ENCODE measurements around the gene UBE2O.

The UBE2O gene

DNA sequence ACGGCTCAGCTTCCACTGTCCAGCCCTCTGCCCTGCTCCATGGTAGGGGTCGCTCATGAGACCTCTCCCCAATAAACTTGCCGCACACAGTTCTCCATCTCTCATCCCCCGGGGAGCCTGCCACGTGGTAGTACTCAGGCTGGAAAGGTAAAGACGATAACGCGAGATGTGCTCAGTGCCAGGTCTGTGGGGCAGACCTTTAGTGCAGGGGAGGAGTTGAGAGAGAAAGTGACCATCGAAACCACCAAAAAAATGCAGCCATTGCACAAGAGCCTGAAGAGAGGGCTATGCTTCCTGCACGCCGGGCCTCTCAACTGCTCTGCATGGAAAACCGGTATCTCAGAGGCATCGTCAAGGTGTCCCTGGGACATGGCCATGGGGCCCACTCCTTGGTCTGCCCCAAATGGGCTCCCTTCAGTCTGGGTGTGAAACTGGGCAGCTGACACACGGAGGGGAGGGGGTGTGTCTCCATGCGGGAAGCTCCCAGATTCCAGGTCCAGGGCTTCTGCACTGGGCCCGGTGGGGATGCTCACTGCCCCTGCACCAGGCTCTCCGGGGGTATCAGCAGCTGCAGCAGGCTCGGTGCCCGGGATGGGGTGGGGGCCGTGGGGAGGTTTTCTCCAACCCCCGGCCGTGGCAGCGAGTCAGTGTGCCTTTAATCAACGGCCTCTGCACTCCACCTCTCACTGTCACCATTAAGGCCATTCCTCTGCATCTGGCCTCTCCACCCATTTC, 9.8 kb upstream of the UBE2O start:
- DNase-seq = no peak

DNA sequence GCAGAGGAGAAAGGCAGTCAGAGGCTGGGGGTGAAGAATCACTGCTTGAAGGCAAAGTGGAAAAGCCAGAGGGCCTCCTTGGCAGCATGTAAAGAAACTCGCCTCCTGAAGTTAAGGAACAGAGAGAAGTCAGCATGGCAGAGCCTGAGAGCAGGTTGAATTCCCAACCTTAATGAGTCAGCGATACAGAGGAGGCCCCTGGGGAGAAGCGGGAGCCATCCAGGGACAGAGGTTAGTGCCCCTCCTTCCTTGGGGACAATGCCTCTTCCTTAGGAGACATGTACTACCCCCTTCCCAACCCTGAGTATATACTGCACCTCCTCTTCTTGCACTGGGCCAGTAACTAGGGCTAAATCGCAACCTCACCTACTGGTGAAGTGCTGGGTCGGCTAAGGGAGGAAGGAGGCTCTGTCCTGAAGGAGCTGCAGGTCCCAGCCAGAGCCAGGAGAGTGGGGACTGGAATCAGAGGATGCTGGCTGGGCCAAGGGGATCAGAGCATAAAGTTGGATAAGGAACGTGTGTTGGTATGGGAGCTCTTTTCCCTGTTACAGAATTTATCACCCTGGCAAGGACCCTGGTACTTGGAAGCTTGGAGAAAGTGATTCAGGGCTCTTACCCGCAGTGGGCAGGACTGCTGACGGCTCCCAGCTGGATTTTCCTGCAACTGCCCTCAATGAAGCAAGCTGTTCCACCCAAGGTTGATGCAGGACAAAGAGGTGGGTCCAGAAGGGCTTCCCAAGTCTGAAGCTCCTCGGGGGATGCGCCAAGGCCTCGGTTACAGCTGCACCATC, 9.0 kb upstream of the UBE2O start:
- DNase-seq = no peak

DNA sequence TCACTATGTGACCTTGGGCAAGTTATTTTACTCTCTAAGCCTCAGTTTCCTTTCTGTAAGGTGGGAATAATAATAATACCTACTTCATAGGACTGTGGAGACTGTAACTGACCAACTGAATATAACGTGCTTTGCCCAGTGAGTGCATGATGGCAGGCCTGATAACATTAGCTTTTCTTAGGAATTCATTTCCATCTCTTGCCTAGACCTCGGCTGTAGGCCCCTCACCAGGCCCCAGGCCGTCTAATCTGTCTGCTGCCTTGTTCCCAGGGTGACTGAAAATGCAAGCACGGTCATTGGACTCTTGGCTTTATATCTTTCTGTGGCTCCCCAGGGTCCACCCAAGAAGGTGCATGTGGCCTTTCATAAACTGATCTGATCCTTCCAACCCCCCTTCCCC, 6.7 kb upstream of the UBE2O start:
- no peak for DNase-seq

DNA sequence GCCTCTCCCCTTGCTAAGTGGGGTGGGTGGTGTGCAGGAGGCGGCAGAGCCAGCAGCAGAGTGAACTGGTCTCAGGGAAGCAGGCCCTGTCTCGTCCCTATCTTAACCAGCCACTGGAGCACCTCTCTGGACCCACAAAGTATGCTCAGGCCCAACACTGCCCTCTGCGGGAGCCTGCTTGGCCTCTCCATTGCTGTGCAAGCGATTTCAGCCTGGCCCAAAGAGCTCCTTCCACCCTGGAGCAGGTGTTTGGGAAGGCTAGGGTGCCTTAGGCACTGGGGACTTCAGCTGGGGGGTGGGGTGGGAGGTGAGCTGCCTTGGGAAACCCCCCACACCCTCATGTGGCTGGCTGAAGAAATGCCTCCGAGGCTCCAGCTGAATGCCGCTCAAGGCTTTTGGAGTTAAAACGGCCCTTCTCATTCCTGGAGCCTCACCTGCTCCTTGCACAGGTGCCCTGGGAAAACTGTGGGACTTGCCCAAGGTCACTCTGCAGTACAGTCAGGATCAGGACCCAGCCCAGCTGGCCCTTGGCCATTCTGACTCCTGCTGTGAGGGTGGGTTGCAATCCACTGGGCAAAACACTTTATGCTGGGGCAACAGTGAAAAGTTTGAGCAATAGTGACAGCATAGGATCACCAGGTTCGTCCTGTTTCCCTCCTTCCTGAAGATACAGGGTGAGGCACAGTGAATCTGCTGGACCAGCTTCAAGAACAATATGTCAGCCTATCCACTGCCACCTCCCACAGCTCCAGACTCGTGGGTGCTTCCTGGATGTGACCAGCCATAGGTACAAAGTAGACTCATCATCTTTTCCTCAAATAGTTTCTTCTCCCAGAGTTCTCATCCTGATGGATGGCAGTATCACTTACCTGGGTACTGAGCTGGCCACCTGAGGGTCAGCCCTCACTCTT, 5.9 kb upstream of the UBE2O start:
- DNase-seq = no peak

DNA sequence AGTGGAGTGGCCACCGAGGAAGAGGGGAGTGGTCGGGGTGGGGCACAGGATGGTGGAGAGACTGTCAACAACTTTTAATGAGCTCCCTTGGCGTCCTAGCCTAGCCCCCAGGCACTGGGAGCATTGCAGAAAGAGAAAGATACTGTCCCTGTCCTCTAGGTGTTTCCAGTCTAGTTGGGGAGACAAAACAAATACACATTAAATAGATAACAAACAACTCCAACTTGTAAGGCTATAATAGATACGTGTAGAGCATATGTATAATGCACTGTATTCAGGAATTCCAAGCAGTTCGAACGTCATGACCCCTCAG, 435 bp upstream of the UBE2O start:
- no peak for DNase-seq

DNA sequence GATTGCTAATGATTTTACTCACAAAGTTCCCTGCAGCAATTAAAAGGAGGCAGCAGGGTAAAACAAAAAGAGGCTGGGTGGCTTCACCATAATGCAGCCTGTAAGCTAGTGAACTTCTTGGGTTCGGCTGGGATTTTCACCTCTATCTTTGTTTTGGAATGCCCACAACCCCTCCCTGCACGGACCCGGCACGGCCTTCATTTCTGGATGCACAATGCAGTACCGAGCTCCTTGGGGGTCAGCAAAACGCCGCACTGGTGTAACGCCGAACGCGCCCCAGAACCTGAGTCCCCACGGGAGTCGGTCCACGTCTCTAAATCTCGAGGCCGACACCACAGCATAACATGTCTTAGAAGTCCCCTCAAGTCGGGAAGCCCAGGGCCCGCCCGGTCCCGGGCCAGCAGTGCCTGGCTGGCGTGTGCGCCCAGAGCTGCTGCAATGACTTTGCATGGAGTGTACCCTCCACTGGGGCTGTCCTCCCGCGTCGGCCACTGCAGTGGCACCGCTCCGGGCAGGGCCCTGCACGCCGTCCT, 759 bp downstream of the UBE2O start:
- DNase-seq = no peak

DNA sequence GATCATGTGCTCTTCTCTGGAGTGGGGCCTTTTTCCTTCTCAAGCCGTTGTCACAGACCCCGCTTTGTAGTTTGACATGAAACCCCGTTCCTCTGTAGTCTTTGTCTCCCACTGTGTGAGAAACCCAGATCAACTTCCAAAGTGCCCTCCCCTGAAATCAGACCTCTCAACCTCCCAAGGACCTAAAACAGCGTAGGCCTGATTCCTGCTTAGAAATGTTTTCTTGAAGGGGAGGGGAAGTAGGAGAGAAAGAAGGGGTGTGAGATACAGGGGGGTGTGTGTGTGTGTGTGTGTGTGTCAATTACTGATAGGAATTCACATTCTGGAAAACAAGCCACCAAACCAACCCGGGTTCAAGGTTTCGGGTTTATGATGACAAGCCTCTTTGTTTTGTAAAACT, 1.4 kb downstream of the UBE2O start:
- no peak for DNase-seq

DNA sequence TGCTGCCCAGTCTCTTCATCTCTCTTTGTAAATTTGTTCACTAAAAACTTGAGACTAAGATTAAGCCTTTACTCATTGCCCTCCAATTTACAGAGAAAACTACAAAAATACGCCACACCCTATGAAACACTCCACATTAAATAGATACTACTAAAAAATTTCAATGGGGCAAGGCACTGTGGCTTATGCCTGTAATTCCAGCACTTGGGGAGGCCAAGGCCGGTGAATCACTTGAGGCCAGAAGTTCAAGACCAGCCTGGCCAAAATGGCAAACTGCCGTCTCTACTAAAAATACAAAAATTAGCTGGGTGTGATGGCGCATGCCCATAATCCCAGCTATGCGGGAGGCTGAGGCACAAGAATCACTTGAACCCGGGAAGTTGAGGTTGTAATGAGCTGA, 3.8 kb downstream of the UBE2O start:
- no peak for DNase-seq

DNA sequence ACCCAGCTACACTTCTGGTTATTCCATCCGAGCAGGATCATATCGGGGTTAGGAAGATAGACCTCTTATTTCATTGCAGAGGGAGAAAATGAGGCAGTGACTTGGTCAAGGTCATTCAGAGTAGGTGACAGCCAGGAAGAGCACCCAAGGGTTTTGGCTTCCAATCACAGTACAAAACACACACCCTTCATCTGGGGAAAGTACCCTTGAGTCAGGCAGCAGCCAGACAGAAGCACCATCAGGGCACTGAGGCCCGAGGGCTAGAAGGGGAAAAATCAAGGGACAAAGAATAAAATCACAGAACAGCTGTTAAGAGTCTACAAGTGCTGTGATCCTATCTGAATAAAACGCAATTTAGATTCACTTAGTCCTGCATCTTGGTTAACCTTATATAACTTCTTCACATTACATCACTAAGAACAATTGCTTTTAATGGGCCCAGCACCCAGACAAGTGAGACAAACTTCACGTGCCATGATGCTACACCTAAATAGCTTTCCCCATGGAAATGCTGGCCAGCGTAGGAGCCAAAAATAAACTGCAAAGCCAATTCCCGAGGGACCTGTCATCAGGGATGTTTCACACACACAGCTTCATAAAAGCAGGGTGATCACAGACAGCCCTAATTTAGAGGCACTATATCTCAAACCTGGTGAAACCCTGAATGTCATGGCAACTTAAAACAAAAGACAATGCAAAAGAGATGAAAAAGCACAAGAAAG, 4.9 kb downstream of the UBE2O start:
- no peak for DNase-seq

DNA sequence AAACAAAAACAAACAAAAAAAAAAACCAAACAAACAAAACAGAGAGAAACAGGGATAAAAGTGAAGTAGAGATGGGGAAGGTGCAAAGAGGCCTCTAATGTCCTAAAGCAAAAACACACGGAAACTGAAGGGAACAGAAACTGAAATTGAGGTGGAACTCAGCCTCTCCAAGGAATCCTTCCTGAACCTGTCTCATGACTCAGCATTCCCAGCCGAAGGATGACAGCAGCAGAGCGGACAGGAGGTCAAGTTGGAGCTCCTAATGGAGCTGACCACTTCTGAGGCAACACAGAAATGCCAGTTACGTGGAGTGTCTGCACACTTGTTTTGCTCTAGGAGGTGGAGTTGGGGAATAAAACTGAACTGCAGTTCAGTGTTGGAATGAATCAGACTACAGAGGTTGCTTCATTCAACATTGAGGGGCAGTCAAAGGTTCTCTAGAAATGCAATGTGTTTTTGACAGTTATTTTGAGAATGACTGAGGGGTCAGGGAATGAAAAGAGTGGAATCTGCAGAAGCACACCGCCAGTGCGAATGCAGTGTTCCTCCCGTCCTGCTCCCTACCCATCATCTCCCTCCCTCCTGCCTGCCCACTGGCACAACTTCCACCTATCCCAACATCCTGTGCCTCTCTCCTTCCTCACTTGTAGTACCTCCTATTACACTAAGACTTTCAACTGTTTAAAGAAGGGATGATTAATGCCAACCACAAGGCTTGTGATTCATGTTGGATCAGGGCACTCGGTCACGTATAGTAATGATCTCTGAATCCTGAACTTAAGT, 6.3 kb downstream of the UBE2O start:
- DNase-seq = no peak

DNA sequence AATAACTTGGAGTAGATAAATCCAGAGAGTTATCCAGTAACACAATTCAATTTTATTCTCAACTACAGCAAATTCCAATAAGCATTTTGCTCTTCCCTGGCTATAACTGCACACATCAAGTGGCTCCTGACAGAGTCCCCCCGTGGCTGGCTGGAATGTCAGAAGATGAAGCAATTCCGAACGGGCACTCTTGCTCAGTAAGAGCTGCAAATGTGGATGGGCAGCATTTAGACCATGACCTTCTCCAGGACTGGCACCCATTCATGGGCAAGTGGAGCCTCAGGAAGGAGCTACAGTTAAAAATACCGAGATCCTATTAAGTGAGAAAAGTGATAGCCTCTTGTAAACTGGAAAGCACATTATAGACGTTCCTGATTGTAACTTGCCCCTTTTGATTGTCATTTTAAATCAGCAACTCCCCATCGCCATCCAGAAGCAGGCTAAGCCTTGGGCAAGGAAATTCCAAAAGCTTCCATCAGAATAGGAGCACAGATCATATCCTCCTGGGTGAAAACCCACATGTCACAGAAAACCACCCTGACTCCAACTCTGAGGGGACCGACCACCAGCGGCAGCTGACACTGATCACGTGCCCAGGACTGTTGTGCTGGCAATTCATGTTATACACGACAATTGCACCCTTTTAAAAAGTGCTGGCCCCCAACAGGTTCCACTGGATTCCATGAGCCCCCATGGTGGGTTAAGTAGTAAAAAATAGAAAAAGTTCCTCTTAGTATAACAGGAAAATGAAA, 7.1 kb downstream of the UBE2O start:
- no peak for DNase-seq

DNA sequence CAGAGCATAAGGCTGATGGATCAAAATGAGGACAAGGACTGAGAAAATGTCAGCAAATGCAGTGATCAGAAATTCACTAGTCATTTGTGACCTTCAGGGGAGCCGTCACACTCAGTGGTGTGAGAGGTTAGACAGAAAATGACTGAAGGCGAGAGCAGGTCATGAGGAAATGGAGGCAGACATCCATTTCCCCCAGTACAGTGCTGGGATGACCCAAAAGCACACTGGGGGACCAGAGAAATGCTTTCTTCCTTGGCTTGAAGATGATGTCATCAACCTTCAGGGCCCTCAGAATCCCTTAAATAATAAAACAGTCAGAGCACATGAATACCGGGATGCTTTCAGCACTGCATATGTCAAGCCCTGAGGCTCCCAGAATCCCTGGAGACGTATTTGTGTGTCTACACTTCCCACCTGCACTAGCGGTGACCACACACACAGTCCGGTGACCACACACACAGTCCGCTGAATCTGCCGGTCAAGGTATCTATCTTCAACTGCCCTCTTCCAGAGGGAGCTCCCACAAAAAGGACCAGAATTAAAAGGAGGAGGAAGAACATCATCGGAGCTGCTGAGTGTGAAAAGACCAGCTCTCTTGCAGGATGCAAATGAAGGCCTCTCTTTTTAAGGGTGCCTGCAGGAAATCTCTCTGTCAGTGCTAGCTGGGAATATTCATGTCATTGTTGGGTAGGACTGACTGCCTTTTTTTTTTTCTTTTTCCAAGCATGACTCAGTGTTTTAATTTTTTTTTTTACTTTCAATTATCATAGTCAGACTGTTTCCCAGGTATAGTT, 8.2 kb downstream of the UBE2O start:
- no peak for DNase-seq

DNA sequence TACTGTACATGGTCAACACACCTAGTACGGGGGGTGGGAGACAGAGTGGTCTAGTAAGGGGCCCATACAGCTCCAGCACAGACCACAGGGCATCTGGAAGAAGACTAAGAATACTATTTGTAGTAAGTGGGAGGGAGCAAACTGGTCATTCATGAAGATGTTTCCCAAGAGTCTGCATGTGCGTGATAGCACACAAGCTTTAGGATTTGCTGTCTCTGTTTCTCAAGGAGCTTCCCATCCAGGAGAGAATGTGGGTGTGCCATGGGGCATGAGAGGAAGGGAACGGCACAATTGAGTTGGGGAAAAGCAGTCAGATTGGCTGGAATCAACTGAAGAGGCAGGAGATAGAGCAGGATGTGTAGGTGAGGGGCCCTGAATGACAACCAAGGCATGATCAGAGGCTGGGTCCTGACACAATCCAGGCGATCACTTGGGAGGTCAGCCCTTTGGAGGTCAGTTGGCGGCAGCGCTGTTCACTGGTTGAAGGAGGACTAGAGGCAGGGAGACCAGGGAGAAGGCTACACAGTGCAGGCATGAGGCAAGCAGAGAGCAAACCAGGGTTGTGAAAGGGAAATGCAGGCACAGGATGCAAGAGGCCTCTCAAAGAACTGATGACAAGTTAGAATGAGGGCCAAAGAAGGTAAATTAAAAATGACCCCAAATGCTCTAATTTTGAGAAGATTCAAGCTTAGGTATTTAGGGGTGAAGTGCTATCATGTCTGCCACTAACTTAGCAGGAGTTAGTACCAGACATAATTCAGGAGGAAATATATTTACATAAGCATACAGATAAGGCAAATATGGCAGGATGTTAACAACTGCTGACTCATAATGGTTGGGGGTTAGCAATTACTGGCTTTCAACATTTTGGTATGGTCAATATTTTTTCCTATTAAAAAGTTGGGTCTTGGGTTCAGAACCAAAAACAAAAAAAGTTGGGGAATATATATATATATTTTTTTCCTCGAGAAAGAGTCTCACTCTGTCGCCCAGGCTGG, 10.3 kb downstream of the UBE2O start:
- DNase-seq = no peak

DNA sequence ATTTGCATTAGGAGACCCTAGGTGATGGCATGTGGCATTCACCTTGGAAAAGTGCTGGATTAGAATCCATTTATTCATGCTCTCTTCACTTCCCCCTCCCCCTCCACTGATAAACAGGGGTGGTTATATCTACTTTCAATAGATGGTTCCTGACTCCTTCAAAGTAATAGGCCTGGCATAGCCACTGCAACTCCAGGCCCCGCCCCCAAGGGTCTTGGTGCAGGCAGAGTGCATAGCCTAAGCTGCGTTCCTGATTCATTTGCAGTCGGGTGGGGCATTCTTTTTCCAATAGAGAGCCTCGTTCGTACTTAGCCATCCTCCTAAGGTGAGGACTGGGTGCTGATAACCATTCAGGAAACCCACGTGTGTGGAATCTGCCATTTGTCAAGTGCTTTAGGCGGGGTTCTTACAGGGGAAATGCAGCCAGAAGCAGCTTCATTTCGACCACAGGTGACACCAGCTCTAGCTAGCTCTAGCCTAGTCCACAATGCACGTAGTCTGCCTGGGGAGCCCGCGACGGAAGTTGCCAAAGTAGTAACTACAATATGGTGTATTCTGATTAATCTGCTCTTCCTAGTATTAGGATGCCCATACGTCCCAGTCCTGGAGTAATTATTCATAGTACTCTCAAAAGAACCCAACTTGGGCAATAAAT, 11.1 kb downstream of the UBE2O start:
- no peak for DNase-seq

DNA sequence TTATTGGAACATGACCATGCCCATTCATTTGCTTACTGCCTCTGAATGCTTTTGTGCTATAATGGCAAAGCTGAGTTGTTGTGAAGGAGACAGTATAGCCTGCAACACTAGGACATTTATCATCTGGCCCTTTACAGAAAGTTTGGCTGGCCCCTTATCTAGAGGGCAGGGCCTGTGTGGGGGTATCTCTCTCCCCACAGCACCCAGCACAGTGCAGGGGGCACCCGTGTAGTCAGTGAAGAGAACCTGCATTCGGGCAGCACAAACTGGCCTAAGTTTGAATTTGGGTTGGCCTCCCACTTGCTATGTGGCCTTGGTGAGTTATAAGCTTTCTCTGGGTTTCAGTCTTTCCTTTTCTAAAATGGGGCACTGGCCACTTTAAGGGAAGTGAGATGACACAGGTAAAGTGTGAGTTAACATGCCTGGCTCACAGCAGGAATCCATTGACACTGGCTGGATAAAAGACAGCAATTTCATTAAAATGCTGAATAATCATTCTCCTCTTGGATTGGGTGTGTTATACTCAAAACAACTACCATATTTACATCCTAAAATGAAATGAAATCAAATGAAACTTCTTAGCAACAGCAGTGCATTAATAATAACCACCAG, 12.1 kb downstream of the UBE2O start:
- no peak for DNase-seq

DNA sequence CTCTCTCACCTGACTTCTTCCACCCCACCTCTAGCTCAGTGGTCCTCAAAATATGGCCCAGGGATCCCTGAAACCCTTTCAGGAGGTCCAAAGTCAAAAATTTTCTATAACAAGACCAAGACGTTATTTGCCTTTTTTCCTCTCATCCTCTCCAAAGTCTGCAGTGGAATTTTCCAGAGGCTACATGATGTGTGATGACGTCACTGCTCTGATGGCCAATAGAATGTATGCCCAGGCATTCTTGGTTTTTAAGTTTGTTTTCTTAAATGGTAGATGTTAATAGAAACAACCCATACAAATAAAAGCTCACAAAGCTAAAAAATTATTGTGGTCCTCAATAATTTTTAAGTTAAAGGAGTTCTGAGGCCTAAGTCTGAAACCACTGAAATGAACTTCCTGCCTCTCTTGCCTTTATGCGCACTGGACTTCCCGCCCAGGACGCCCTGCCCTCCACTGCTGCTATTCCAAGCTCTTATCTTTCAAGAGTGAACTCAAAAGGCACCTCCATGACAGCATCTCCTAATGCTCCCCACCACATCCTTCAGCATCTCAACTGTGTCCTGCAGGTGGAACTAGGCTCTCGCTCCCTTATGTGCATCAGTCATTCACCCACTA, 13.5 kb downstream of the UBE2O start:
- no peak for DNase-seq

DNA sequence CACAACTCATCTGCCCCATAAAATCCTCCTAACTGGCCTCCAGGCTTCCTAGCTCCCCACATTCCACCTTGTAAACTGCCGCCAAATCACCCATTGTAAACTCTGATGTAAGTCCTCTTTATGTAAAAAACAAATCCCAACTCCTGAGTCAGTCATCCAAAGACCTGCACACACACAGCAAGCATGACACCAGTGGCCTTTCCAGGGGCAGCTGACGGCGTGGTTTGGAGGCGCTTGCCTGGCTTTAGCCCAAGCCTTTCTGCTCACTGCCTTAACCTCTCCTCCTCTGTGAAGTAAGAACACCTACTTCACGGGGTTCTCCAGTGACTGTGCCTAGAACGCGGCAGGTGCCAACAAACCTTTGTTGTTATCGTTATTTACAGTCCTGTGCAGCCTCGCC, 14.0 kb downstream of the UBE2O start:
- DNase-seq = no peak
